ENCODE results near the gene HNRNPLL. TPM values are rescaled to one million over a fixed set of nuclear protein-coding genes. Genes with fewer than 3 reads are reported as not detected.

HNRNPLL gene
- polyA plus RNA-seq, 1 experiment = 26.6 TPM

DNA sequence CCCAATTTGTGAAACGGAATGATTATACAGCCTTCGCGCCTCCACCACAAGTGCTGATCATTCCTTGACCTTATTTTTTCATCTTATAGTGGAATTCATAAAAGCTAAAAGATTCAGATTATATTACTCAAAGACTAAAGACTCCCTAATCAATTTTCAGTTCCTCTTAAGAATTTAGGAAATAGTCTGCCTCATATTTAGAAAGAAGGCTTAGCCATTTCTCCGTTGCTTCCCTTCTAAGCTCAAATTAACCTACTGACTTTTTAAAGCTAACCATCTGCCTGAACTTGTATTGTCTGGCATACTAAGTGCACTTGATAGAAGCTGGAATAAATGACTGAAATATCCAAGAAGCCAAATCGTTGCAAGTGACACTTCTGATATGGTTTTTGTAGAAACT lies 44.7 kb downstream of the HNRNPLL start:
- ChIA-PET CTCF (interaction anchor here (0.7 to 1.9 kb wide), 3 partner anchors 9 to 23 kb away, joined by 3 to 8 read pairs (median 7); no protein-coding TSS in a partner anchor), POLR2A (interaction anchor here (0.5 kb wide), 1 partner anchor 176 kb away, joined by 3 read pairs; no protein-coding TSS in a partner anchor)
- no peak for DNase-seq (ENCODE audit: low read depth)
- Histone ChIP-seq H3K4me3 (ENCODE audit: low read depth, low read length) (no peak overlapping the region), H3K27me3 (ENCODE audit: control insufficient read depth, insufficient read depth, low read length) (no peaks in the 10 kb centered on the region), H3K36me3 (ENCODE audit: control insufficient read depth, insufficient read depth, low read length) (peaks cover 6% of the 10 kb centered on the region; the same call in 1 of the 2 replicates)
- no peak for TF ChIP-seq CTCF (IDR thresholded peaks at IDR 0.05; ENCODE audit: insufficient read depth, low read depth, low read length)

DNA sequence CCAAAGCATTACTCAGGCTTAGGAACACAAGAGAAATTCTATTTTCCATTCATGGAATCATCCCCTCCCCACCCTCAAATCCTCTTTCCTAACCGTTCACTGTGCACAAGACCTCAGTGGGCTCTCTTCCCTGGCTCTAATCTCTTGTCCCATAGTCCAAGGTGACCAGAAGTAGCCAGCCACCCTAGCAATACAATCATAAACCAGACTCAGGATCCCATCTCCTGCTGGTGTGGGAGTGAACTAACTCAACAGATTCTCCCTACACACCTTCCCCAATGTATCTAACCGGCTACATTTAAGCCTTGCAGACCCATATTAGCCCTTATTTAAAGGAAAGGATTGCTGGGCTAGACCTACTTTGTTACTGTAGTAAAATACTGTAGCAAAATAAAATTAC lies 45.5 kb downstream of the HNRNPLL start:
- no peaks in the 10 kb centered on the region for H3K27me3 ChIP-seq (ENCODE audit: control insufficient read depth, insufficient read depth, low read length)
- TF ChIP-seq CTCF (IDR thresholded peaks at IDR 0.05; ENCODE audit: insufficient read depth, low read depth, low read length) = no peak
- peaks cover 6% of the 10 kb centered on the region; the same call in 1 of the 2 replicates for H3K36me3 ChIP-seq (ENCODE audit: control insufficient read depth, insufficient read depth, low read length)
- ChIA-PET CTCF (interaction anchor here (1.0 to 2.0 kb wide), 5 partner anchors 10 to 278 kb away, joined by 3 to 16 read pairs (median 7); no protein-coding TSS in a partner anchor), POLR2A (no interaction called here)
- DNase-seq (ENCODE audit: low read depth) = no peak
- H3K4me3 ChIP-seq (ENCODE audit: low read depth, low read length) = no peak overlapping the region

- POLR2A ChIA-PET = interaction anchor here (0.6 kb wide), 1 partner anchor 195 kb away, joined by 4 read pairs; the partner anchor contains the start of gene SRSF7
- no peak for TF ChIP-seq CTCF (IDR thresholded peaks at IDR 0.05; ENCODE audit: insufficient read depth, low read depth, low read length)
- no peaks in the 10 kb centered on the region for H3K27me3 ChIP-seq (ENCODE audit: control insufficient read depth, insufficient read depth, low read length)
- DNase-seq (ENCODE audit: low read depth) = no peak
- CTCF ChIA-PET = interaction anchor here (0.7 to 2.1 kb wide), 13 partner anchors 9 to 838 kb away, joined by 3 to 16 read pairs (median 4); no protein-coding TSS in a partner anchor
- H3K36me3 ChIP-seq (ENCODE audit: control insufficient read depth, insufficient read depth, low read length) = peaks cover 6% of the 10 kb centered on the region
- H3K4me3 ChIP-seq (ENCODE audit: low read depth, low read length) = no peak overlapping the region
These were observed 46.5 kb downstream of the HNRNPLL start for GRCh38 chr2:38556006-38556801.

DNA sequence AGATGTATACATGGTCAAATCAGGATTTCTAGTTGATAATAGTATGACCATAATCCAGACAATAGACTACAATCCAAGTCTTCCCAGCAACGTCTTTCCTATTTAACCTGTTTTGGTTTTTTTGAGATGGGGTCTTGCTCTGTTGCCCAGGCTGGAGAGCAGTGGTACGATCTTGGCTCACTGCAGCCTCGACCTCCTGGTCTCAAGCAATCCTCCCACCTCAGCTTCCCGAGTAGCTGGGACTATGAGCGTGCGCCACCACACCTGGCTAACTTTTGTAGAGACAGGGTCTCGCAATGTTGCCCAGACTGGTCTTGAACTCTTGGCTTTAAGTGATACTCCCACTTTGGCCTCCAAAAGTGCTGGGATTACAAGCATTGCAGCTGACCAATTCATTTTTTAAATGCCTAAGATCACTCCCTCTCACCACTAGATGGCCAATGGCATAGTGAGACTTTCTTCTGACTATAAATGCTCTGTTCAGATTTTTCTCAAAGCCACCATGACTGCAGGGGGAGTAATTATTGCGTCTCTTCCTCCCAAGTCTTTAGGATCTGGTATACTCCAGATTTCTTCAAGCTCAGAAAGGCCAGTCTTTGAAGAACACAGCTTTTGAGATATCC lies 47.6 kb downstream of the HNRNPLL start:
- H3K4me3 ChIP-seq (ENCODE audit: low read depth, low read length) = no peak overlapping the region
- DNase-seq (ENCODE audit: low read depth) = no peak
- ChIA-PET POLR2A (no interaction called here), CTCF (interaction anchor here (0.7 to 2.1 kb wide), 15 partner anchors 10 to 839 kb away, joined by 3 to 16 read pairs (median 4); no protein-coding TSS in a partner anchor)
- H3K27me3 ChIP-seq (ENCODE audit: control insufficient read depth, insufficient read depth, low read length) = no peaks in the 10 kb centered on the region
- H3K36me3 ChIP-seq (ENCODE audit: control insufficient read depth, insufficient read depth, low read length) = peaks cover 4% of the 10 kb centered on the region
- TF ChIP-seq CTCF (IDR thresholded peaks at IDR 0.05; ENCODE audit: insufficient read depth, low read depth, low read length) = peak; percentile 51

- DNase-seq (ENCODE audit: low read depth) = no peak
- ChIA-PET POLR2A (no interaction called here), CTCF (interaction anchor here (0.7 to 2.2 kb wide), 7 partner anchors 14 to 242 kb away, joined by 3 to 10 read pairs (median 4); no protein-coding TSS in a partner anchor)
- H3K36me3 ChIP-seq (ENCODE audit: control insufficient read depth, insufficient read depth, low read length) = peaks cover 3% of the 10 kb centered on the region
- TF ChIP-seq CTCF (IDR thresholded peaks at IDR 0.05; ENCODE audit: insufficient read depth, low read depth, low read length) = no peak
- H3K27me3 ChIP-seq (ENCODE audit: control insufficient read depth, insufficient read depth, low read length) = no peaks in the 10 kb centered on the region
- no peak overlapping the region for H3K4me3 ChIP-seq (ENCODE audit: low read depth, low read length)
These were observed 49.2 kb downstream of the HNRNPLL start for GRCh38 chr2:38553554-38553953.

All from BJ (cell line).